Mononuclear cell (primary cell): ENCODE results near the gene FAM181B. TPM values are rescaled to one million over a fixed set of nuclear protein-coding genes. Genes with fewer than 3 reads are reported as not detected.

Source experiments
- H3K27me3 ChIP-seq: 2 replicates; pipeline ENCODE4 v1.6.0; 2011; ENCODE audit warnings: low read length, control low read depth; ENCODE audit not compliant: insufficient read depth
- H3K4me1 ChIP-seq: 2 replicates; pipeline ENCODE4 v1.5.1; 2011; ENCODE audit warnings: mild to moderate bottlenecking, low read length, control low read depth; ENCODE audit not compliant: insufficient read depth
- H3K4me3 ChIP-seq: 2 replicates; pipeline ENCODE4 v1.5.1; 2011; ENCODE audit warnings: mild to moderate bottlenecking, low read length, moderate library complexity
- H3K9me3 ChIP-seq: 2 replicates; pipeline ENCODE4 v1.5.1; 2011; ENCODE audit warnings: low read depth, mild to moderate bottlenecking, control low read depth, low read length
- total RNA-seq: library from RNA; depleted of rRNA; stranded (reverse); fragments of >200 nt; gene quantifications from one replicate; pipeline ENCODE4 v1.2.3, GENCODE V29; 2012

FAM181B gene
- total RNA-seq, 1 donor = under 0.01 TPM

DNA sequence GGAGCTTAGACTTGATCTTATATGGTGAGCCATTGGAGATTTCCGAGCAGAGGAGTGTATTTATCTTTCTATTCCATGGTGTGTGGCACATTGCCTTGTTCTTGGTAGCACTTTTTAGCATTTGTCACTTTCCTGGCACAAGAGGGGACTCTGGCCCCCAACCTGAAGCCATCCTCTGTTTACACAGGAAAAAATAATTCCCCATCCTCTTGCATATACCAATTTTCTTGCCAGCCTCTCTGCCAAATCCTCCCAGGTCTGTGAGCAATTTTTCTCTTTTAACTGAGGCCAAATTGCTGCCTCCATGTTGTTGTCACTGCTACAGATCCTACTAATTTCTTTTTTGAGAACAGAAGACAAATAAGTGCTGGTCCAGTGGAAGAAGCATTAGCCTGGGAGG is 20.3 kb upstream of the FAM181B start:
- Histone ChIP-seq H3K27me3 (no peaks in the 10 kb centered on the region), H3K4me3 (no peak overlapping the region), H3K4me1 (peaks cover 9% of the 10 kb centered on the region), H3K9me3 (no peaks in the 10 kb centered on the region)

DNA sequence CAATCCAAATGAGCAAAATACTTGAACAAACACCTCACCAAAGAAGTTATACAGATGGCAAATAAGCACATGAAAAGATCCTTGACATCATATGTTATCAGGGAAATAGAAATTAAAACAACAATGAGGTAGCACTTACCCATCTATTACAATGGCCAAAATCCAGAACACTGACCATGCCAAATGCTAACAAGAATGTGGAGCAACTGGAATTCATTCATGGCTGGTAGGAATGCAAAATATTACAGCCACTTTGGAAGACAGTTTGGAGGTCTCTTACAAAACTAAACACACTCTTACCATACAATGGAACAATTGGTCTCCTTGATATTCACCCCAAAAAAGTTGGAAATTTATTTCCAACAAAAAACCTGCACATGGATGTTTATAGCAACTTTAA is 19.1 kb upstream of the FAM181B start:
- no peak overlapping the region for H3K4me3 ChIP-seq
- H3K27me3 ChIP-seq = no peaks in the 10 kb centered on the region
- peaks cover 9% of the 10 kb centered on the region for H3K4me1 ChIP-seq
- no peaks in the 10 kb centered on the region for H3K9me3 ChIP-seq

DNA sequence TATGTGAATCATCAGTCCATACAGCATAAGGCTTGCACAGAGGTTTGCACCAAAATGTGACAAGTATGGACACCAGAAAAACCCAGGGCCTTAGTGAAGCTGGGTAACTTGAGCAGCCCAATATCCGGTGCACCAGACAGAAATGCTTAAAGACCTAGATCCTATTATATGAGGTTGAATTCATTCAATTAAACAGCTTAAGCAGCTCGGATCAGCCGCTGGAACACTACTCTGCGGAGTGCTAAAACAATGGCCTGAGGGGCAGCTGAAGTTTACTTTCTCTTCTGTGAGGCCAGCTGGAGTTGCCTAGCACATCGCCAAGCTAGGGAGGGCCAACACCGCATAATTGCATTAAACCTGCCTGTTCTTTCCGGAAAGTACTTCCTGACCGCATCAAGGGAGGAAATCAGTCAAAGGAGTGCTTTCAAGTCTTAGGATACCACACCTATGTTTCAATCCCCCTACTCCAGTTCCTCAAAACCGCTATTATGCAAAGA is 17.0 kb upstream of the FAM181B start:
- H3K4me3 ChIP-seq = no peak overlapping the region
- peaks cover 9% of the 10 kb centered on the region for H3K4me1 ChIP-seq
- H3K27me3 ChIP-seq = no peaks in the 10 kb centered on the region
- H3K9me3 ChIP-seq = no peaks in the 10 kb centered on the region

DNA sequence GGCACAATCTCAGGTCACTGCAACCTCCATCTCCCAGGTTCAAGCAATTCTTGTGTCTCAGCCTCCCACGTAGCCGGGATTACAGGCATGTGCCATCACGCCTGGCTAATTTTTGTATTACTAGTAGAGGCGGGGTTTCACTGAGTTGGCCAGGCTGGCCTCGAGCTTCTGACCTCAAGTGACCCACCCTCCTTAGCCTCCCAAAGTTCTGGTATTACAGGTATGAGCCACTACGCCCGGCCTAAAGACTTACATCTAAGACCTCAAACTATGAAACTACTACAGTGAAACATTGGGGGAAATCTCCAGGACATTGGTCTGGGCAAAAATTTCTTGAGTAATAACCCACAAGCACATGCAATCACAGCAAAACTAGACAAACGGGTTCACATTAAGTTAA is 13.8 kb upstream of the FAM181B start:
- no peak overlapping the region for H3K4me3 ChIP-seq
- H3K9me3 ChIP-seq = no peaks in the 10 kb centered on the region
- no peaks in the 10 kb centered on the region for H3K27me3 ChIP-seq
- peaks cover 9% of the 10 kb centered on the region for H3K4me1 ChIP-seq

- no peak overlapping the region for H3K4me3 ChIP-seq
- no peaks in the 10 kb centered on the region for H3K9me3 ChIP-seq
- no peaks in the 10 kb centered on the region for H3K4me1 ChIP-seq
- peaks cover 48% of the 10 kb centered on the region for H3K27me3 ChIP-seq
Measured at GRCh38 chr11:82738091-82738490, 4.4 kb upstream of the FAM181B start.

GRCh38 chr11:82734120-82734479 is 436 bp upstream of the FAM181B start:
- peaks cover 78% of the 10 kb centered on the region for H3K27me3 ChIP-seq
- H3K9me3 ChIP-seq = no peaks in the 10 kb centered on the region
- H3K4me1 ChIP-seq = no peaks in the 10 kb centered on the region
- no peak overlapping the region for H3K4me3 ChIP-seq

DNA sequence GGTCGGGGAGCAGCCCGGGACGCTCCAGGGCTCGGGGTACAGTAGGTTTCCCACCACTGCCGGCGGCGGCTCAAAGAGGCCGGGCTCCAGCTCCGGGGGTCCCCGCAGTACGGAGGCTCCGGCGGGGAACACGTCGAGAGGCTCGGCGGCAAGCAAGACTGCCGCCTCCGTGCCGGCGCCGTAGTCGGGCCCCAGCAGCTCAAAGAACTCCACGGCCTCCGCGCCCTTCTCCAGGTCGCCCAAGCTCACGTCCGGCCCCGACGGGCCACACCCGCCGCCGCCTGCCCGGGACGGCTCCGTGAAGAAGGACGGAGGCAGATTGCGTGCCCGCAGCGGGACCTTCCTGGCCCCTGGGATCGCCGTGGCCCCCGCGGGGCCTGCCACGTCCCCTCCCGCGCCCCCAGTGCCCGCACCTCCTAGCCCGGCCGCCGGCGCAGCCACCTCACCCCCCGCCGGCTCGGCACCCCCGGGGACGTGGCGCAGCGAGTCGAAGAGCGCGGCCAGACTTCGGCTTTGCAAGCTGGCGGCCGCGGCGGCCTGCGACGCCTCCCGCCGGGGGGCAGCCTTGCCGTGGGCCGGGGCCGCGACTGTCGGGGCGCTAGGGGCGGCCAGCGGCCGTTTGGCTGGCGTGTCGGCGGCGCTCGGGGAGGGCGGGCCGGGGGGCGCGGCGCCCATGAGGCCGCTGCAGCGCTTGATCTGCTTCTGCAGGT is 775 bp downstream of the FAM181B start:
- H3K4me1 ChIP-seq = no peaks in the 10 kb centered on the region
- H3K4me3 ChIP-seq = peak overlapping the region; percentile 8
- no peaks in the 10 kb centered on the region for H3K9me3 ChIP-seq
- H3K27me3 ChIP-seq = peaks cover 79% of the 10 kb centered on the region

DNA sequence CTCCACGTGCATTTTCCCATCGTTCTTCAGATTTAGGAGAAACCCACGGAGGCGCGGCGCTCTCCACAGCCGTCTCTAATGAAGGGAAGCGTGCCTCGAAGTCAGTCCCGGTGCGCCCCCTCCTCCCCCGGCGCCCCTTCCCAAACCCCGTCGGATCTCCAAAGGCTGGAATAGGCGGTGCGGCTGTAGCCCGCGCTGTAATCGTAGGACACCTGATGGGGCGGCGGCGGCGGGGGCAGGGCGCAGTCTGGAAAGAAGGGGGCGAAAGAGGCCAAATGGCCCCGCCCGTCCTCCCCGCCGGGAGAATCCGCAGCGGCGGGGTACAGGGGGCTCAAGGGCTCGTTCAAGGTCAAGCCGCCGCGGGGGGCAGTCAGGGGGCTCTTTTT is 1.3 kb downstream of the FAM181B start:
- Histone ChIP-seq H3K9me3 (no peaks in the 10 kb centered on the region), H3K4me1 (no peaks in the 10 kb centered on the region), H3K27me3 (peaks cover 76% of the 10 kb centered on the region), H3K4me3 (no peak overlapping the region)

GRCh38 chr11:82731691-82732277 is 1.9 kb downstream of the FAM181B start:
- H3K9me3 ChIP-seq = no peaks in the 10 kb centered on the region
- H3K4me3 ChIP-seq = no peak overlapping the region
- H3K4me1 ChIP-seq = no peaks in the 10 kb centered on the region
- H3K27me3 ChIP-seq = peaks cover 72% of the 10 kb centered on the region

- no peak overlapping the region for H3K4me3 ChIP-seq
- no peaks in the 10 kb centered on the region for H3K4me1 ChIP-seq
- peaks cover 65% of the 10 kb centered on the region for H3K27me3 ChIP-seq
- no peaks in the 10 kb centered on the region for H3K9me3 ChIP-seq
Measured at GRCh38 chr11:82730754-82731153, 2.9 kb downstream of the FAM181B start.

DNA sequence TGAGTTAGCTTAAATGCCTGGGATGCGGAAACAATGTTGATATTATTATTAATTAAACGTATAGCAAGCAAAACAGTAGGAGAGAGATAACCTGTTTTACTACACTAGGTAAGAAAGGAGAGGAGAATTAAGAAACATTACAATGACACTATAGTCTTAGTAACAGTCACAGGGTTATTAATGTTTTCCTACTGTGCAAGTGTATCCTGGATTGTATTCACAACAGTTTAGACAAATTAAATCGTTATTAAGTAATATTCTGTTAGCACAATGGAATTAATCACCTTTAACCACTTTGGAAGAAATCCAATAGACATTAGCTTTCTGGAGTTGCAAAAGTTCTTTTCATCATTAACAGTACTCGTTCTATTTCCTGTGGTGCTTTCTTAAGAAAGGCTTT is 3.4 kb downstream of the FAM181B start:
- H3K4me1 ChIP-seq = no peaks in the 10 kb centered on the region
- no peaks in the 10 kb centered on the region for H3K9me3 ChIP-seq
- H3K4me3 ChIP-seq = no peak overlapping the region
- peaks cover 61% of the 10 kb centered on the region for H3K27me3 ChIP-seq

- peaks cover 9% of the 10 kb centered on the region for H3K27me3 ChIP-seq
- H3K4me3 ChIP-seq = no peak overlapping the region
- H3K9me3 ChIP-seq = no peaks in the 10 kb centered on the region
- H3K4me1 ChIP-seq = no peaks in the 10 kb centered on the region
Measured at GRCh38 chr11:82724026-82724425, 9.6 kb downstream of the FAM181B start.

GRCh38 chr11:82722231-82722630 is 11.4 kb downstream of the FAM181B start:
- Histone ChIP-seq H3K27me3 (no peaks in the 10 kb centered on the region), H3K4me3 (no peak overlapping the region), H3K9me3 (no peaks in the 10 kb centered on the region)

DNA sequence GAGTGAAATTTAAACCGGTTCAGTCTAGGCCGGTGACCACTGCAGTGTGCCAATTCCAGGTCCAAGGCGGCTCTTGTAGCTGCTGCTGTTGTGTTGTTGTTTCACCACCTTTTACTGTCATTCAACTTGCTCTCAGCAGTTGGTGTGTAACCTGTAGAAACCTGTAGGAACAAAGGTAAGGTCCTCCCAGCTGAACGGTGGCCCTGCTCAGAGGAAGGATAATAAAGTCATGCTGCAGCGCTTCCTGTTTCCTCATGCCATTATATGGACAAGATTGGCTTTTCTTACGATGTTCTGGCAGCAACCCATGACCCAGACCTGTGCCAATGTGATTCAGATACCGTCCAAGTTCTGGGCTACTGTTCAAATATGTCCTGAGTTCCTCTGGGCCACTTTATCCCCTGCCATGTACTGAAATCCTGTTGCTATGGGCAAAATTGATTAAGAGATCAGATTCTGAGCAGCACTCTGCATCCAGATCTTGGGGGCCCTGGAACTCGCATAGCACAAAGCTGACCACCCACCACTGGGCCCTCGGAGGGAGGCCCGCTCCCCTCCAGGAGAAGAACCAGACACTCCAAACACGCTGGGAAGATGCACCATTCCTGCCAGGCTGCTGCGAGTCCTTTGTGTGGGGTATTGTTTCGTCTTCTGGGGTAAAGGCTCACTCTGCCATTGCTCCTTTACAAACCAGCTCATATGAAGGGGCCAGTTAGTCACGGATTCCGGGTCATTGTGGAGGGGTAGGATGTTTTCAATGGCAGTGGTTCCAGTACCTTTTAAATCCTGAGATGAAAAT is 13.2 kb downstream of the FAM181B start:
- Histone ChIP-seq H3K4me3 (no peak overlapping the region), H3K4me1 (no peaks in the 10 kb centered on the region), H3K27me3 (no peaks in the 10 kb centered on the region), H3K9me3 (no peaks in the 10 kb centered on the region)

More at GRCh38 chr11:82722231-82722630, 11.4 kb downstream of the FAM181B start:
- H3K4me1 ChIP-seq = no peaks in the 10 kb centered on the region

DNA sequence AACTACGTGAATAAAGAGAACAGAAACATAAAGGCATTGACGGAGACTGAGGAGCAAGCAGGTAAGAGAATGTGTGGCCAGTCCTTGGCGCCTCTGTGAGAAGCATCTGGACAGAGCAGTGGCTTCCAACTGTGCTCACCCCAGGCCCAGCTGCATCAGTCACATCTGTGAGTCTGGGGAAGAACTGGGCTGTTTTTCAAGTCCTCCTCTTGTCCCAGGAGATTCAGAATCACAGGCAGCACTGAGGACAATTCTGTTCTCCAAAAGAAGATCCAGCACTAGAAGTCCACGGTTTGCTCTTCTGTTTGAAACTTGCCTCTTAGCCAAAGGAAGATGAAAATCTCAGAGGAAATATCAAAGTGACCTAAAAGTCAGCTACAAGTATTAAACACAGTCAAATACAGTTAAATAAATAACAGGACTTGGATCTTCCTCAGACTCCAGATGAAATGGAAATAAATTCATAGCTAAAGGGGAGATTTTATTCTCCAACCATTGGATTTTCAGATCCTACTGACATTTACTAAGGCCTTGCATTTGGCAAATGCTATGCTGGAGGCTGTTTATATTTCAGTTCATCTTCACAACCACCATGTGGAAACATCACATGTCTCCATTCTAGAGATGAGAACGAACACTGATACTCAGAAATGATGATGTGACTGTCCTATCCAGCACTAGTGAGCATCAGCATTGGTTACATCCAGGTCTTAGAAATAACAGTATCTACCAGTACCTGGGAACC is 14.1 kb downstream of the FAM181B start:
- Histone ChIP-seq H3K4me3 (no peak overlapping the region), H3K27me3 (no peaks in the 10 kb centered on the region), H3K4me1 (no peaks in the 10 kb centered on the region), H3K9me3 (no peaks in the 10 kb centered on the region)
